ENCODE measurements around the gene MMP24. TPM values are rescaled to one million over a fixed set of nuclear protein-coding genes. Genes with fewer than 3 reads are reported as not detected.

Gene MMP24
- total and polyA plus RNA-seq, 2 experiments from 2014 or later, result 0.69 to 1.2 TPM

GRCh38 chr20:35292504-35293285 lies 66.2 kb downstream of the MMP24 start:
- Histone ChIP-seq H3K27me3 (no peaks in the 10 kb centered on the region), H3K9me3 (ENCODE audit: low read depth) (no peaks in the 10 kb centered on the region), H2AFZ (no peak overlapping the region), H3K4me2 (no peak overlapping the region), H3K79me2 (no peaks in the 10 kb centered on the region), H3K4me3 (no peak overlapping the region), H3K27ac (no peak overlapping the region), H3K36me3 (replicated peaks; ENCODE audit: insufficient read depth, low read depth) (no peaks in the 10 kb centered on the region), H3K9me2 (replicated peaks; ENCODE audit: insufficient read depth) (no peaks in the 10 kb centered on the region), H3K4me1 (ENCODE audit: insufficient read depth) (peaks cover 4% of the 10 kb centered on the region), H4K20me1 (ENCODE audit: insufficient read depth, poor library complexity, severe bottlenecking) (no peaks in the 10 kb centered on the region)
- WGBS (ENCODE audit: low lambda C conversion rate, missing lambda C conversion rate), result 80% methylated on average over 23 of the region's 23 CpGs
- no peak for TF ChIP-seq EZH2 (IDR thresholded peaks at IDR 0.05; ENCODE audit: borderline replicate concordance)
- TF ChIP-seq EZH2phosphoT487 (IDR thresholded peaks at IDR 0.05; ENCODE audit: low read depth, severe bottlenecking, unreplicated experiment), result no peak
- DNase-seq (ENCODE audit: low spot score), result no peak

- Histone ChIP-seq H3K4me1 (ENCODE audit: insufficient read depth) (peaks cover 4% of the 10 kb centered on the region), H3K27ac (no peak overlapping the region), H3K4me3 (no peak overlapping the region), H3K27me3 (no peaks in the 10 kb centered on the region), H3K4me2 (no peak overlapping the region), H3K79me2 (no peaks in the 10 kb centered on the region), H3K9me2 (replicated peaks; ENCODE audit: insufficient read depth) (no peaks in the 10 kb centered on the region), H2AFZ (no peak overlapping the region), H3K9me3 (ENCODE audit: low read depth) (no peaks in the 10 kb centered on the region), H4K20me1 (ENCODE audit: insufficient read depth, poor library complexity, severe bottlenecking) (no peaks in the 10 kb centered on the region), H3K36me3 (replicated peaks; ENCODE audit: insufficient read depth, low read depth) (no peaks in the 10 kb centered on the region)
- DNase-seq (ENCODE audit: low spot score), result no peak
- WGBS (ENCODE audit: low lambda C conversion rate, missing lambda C conversion rate), result 86% methylated on average over 19 of the region's 19 CpGs
- TF ChIP-seq CTCF (IDR thresholded peaks at IDR 0.05; ENCODE audit: poor library complexity) (no peak), EZH2 (IDR thresholded peaks at IDR 0.05; ENCODE audit: borderline replicate concordance) (no peak), EZH2phosphoT487 (IDR thresholded peaks at IDR 0.05; ENCODE audit: low read depth, severe bottlenecking, unreplicated experiment) (no peak)
Observed at GRCh38 chr20:35293303-35294292, 67.1 kb downstream of the MMP24 start.

- Histone ChIP-seq H3K9me2 (replicated peaks; ENCODE audit: insufficient read depth) (no peaks in the 10 kb centered on the region), H3K36me3 (replicated peaks; ENCODE audit: insufficient read depth, low read depth) (no peaks in the 10 kb centered on the region), H3K27ac (no peak overlapping the region), H2AFZ (no peak overlapping the region), H3K79me2 (no peaks in the 10 kb centered on the region), H3K4me2 (no peak overlapping the region), H3K27me3 (no peaks in the 10 kb centered on the region), H4K20me1 (ENCODE audit: insufficient read depth, poor library complexity, severe bottlenecking) (no peaks in the 10 kb centered on the region), H3K4me1 (ENCODE audit: insufficient read depth) (peaks cover 4% of the 10 kb centered on the region), H3K9me3 (ENCODE audit: low read depth) (no peaks in the 10 kb centered on the region), H3K4me3 (no peak overlapping the region)
- 33% methylated on average over 5 of the region's 5 CpGs for WGBS (ENCODE audit: low lambda C conversion rate, missing lambda C conversion rate)
- TF ChIP-seq CTCF (IDR thresholded peaks at IDR 0.05; ENCODE audit: poor library complexity) (no peak), EZH2 (IDR thresholded peaks at IDR 0.05; ENCODE audit: borderline replicate concordance) (no peak), EZH2phosphoT487 (IDR thresholded peaks at IDR 0.05; ENCODE audit: low read depth, severe bottlenecking, unreplicated experiment) (no peak)
- DNase-seq (ENCODE audit: low spot score), result no peak
Observed at GRCh38 chr20:35294293-35294685, 67.8 kb downstream of the MMP24 start.
